ENCODE measurements around the gene ACE. TPM values are rescaled to one million over a fixed set of nuclear protein-coding genes. Genes with fewer than 3 reads are reported as not detected.
"Not testable (repeated sequence)": the region's sequence is repeated elsewhere in the genome, so short reads cannot be mapped to it uniquely, and the experiment has no call there.

Gene ACE
- total and polyA plus RNA-seq, 12 donors = 2.0 to 25.8 (median 12.0) TPM

DNA sequence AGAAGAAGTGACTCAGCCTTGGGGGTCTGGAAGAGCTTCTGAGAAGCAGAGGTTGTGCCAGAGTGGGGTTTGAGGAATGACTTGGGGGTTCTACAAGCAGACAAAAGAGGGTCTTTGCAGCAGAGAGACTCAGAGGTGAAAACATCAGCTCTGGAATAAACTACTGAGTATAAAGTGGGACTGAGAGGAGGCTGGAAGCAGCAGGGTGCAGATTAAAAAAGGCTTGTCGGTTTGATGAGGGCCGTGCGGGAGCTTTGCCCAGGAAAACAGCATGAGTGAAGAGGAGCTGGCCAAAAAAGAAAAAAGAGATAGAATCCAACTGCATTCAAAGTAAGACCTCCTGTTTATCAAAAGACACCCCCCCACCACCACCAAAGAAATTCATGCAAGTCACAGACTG is 13.1 kb upstream of the ACE start:
- Histone ChIP-seq H3K27ac (no peak overlapping the region), H3K4me3 (no peak overlapping the region), H3K36me3 (no peaks in the 10 kb centered on the region), H3K4me1 (peaks cover 0 to 33% (median 6%) of the 10 kb centered on the region in 9 donors), H3K9me3 (no peaks in the 10 kb centered on the region), H3K27me3 (no peaks in the 10 kb centered on the region)
- ATAC-seq (no peak), DNase-seq (no peak)
- 41 to 46% methylated on average over 3 of the region's 3 CpGs for WGBS, 2 donors
- TF ChIP-seq, protein P1, sequence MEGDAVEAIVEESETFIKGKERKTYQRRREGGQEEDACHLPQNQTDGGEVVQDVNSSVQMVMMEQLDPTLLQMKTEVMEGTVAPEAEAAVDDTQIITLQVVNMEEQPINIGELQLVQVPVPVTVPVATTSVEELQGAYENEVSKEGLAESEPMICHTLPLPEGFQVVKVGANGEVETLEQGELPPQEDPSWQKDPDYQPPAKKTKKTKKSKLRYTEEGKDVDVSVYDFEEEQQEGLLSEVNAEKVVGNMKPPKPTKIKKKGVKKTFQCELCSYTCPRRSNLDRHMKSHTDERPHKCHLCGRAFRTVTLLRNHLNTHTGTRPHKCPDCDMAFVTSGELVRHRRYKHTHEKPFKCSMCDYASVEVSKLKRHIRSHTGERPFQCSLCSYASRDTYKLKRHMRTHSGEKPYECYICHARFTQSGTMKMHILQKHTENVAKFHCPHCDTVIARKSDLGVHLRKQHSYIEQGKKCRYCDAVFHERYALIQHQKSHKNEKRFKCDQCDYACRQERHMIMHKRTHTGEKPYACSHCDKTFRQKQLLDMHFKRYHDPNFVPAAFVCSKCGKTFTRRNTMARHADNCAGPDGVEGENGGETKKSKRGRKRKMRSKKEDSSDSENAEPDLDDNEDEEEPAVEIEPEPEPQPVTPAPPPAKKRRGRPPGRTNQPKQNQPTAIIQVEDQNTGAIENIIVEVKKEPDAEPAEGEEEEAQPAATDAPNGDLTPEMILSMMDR (IDR thresholded peaks at IDR 0.05) = no peak
- intact Hi-C loops (cut with DNase I) = no loop called here

DNA sequence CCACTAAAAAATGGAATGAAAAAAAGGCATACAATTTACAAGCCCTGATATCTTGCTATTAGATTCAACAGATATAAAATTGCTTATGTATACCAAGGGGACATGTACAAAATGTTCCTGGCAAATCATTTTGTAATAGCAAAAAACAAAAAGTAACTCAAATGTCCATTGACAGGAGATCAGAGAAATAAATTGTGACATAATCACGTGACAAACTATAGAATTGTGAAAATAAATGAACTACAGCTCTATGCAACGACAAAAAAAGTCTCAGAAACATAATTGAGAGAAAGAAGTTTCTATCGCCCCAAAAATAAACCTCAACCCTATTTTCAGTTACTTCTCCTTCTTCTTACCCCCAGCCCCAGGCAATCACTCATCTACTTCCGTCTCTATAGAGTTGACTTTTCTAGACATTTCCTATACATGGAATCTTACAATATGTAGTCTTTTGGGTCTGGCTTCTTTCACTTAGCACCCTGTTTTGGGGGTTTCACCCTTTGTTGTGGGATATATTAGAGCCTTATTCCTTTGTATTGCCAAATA is 12.1 kb upstream of the ACE start:
- Histone ChIP-seq H3K4me3 (no peak overlapping the region), H3K9me3 (no peaks in the 10 kb centered on the region), H3K4me1 (peaks cover 0 to 33% (median 6%) of the 10 kb centered on the region in 9 donors), H3K36me3 (no peaks in the 10 kb centered on the region), H3K27me3 (no peaks in the 10 kb centered on the region), H3K27ac (no peak overlapping the region)
- DNase-seq = no peak
- 88 to 92% methylated on average over 4 of the region's 4 CpGs for whole genome bisulfite sequencing, 2 donors
- intact Hi-C loops (cut with DNase I) = no loop called here
- no peak for ATAC-seq
- TF ChIP-seq, protein P1 (IDR thresholded peaks at IDR 0.05) = no peak

DNA sequence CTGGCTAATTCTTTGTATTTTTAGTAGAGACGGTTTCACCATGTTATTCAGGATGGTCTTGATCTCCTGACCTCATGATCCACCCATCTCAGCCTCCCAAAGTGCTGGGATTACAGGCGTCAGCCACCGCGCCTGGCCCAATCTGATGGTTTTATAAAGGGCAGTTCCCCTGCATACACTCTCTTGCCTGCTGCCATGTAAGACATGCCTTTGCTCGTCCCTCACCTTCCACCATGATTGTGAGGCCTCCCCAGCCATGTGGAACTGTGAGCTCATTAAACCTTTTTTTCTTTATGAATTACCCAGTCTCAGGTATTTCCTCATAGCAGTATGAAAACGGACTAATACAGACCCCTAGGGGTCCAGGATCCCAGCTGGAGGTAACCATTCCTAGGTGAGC is 8.8 kb upstream of the ACE start:
- intact Hi-C loops (cut with DNase I); H3K27ac ChIP-seq; H3K9me3 ChIP-seq; ATAC-seq; DNase-seq; H3K4me3 ChIP-seq; H3K4me1 ChIP-seq; H3K36me3 ChIP-seq; H3K27me3 ChIP-seq: not testable (repeated sequence)
- WGBS, 2 donors = 88 to 93% methylated on average over 6 of the region's 6 CpGs

DNA sequence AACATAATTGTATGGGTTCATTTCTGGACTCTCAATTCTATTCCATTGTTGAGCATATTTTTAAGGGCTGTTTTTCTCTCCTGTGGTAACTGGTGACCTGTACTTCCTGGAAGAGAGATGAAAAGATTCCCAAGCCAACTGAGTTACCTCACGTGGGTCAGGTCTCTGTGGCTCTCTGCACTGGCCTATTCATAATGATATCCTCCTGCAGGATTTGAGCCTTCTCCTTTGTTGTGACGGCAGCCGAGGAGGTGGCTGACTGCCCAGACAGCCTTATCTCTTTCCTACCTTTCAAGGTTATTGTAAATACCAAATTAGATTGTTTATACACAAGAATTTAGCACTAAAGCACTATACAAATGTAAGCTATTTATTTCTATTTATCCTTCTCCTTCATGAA is 2.7 kb upstream of the ACE start:
- peak overlapping the region in 7 of 10 donors; percentile 39 to 84 (median 66) for H3K27ac ChIP-seq
- 12% methylated on average over 3 of the region's 3 CpGs for WGBS, 2 donors
- ATAC-seq (peak; percentile 56 to 86 (median 76)), DNase-seq (peak; percentile 55 to 80)
- peaks cover 13 to 56% (median 45%) of the 10 kb centered on the region in 9 donors for H3K4me1 ChIP-seq
- no peaks in the 10 kb centered on the region for H3K9me3 ChIP-seq
- no peak overlapping the region for H3K4me3 ChIP-seq
- H3K27me3 ChIP-seq = peaks cover 0 to 40% (median 6%) of the 10 kb centered on the region in 7 donors
- TF ChIP-seq, protein P1 (IDR thresholded peaks at IDR 0.05) = no peak
- intact Hi-C loops (cut with DNase I) = loop anchor here in 2 of 10 donors (2.0 to 10.0 kb wide), 2 partner anchors 27 to 81 kb away; partner anchors contain the start of genes CYB561 (in 1 of the 2) and DCAF7 (in 1 of the 2)
- H3K36me3 ChIP-seq = no peaks in the 10 kb centered on the region
